ENCODE data around the gene ABCE1. TPM values are rescaled to one million over a fixed set of nuclear protein-coding genes. Genes with fewer than 3 reads are reported as not detected.
"Not testable (repeated sequence)": the region's sequence is repeated elsewhere in the genome, so short reads cannot be mapped to it uniquely, and the experiment has no call there.

The ABCE1 gene
- total RNA-seq, 1 donor from 2014 or later, result 97.6 TPM

GRCh38 chr4:145131848-145132247 is 33.7 kb downstream of the ABCE1 start:
- TF ChIP-seq, protein P1, sequence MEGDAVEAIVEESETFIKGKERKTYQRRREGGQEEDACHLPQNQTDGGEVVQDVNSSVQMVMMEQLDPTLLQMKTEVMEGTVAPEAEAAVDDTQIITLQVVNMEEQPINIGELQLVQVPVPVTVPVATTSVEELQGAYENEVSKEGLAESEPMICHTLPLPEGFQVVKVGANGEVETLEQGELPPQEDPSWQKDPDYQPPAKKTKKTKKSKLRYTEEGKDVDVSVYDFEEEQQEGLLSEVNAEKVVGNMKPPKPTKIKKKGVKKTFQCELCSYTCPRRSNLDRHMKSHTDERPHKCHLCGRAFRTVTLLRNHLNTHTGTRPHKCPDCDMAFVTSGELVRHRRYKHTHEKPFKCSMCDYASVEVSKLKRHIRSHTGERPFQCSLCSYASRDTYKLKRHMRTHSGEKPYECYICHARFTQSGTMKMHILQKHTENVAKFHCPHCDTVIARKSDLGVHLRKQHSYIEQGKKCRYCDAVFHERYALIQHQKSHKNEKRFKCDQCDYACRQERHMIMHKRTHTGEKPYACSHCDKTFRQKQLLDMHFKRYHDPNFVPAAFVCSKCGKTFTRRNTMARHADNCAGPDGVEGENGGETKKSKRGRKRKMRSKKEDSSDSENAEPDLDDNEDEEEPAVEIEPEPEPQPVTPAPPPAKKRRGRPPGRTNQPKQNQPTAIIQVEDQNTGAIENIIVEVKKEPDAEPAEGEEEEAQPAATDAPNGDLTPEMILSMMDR (IDR thresholded peaks at IDR 0.05; ENCODE audit: insufficient read depth, low read length, poor library complexity, severe bottlenecking), result no peak
- Histone ChIP-seq H3K4me3 (ENCODE audit: low read depth, low read length) (no peak overlapping the region), H3K27me3 (ENCODE audit: control insufficient read depth, insufficient read depth, low read length) (no peaks in the 10 kb centered on the region), H3K36me3 (ENCODE audit: control insufficient read depth, insufficient read depth, low read length) (no peaks in the 10 kb centered on the region)
- DNase-seq (ENCODE audit: low read depth), result no peak

DNA sequence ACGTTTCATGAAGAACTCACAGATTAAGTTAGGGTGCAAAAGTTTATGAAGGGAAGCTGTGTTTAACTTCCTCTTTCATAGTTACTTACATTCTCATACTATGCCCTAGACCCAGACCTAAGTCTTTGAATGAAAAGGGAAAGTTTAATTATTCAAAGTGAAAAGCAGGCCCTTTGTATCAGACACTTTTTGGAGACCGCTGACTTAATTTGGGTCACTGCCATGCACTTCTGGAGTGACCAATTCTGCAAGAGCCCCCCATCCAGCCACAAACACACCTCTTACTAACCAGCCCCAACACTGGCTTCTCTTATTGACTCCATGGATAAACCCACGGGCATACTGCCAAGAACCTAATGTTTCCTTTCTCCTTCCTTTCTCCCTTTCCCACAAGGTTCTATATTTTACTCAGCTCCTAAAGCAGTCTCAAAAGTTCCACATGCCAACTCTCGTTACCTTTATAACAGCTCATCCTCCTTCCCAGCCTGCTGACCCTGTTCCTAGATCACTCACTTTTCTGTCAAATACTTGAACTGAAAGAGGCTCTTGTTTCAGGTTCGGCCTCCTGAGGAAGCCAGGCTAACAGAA is 34.5 kb downstream of the ABCE1 start:
- Histone ChIP-seq H3K27me3 (ENCODE audit: control insufficient read depth, insufficient read depth, low read length) (no peaks in the 10 kb centered on the region), H3K4me3 (ENCODE audit: low read depth, low read length) (no peak overlapping the region), H3K36me3 (ENCODE audit: control insufficient read depth, insufficient read depth, low read length) (no peaks in the 10 kb centered on the region)
- no peak for DNase-seq (ENCODE audit: low read depth)
- TF ChIP-seq, protein P1 (IDR thresholded peaks at IDR 0.05; ENCODE audit: insufficient read depth, low read length, poor library complexity, severe bottlenecking), result no peak

- not testable (repeated sequence) for H3K27me3 ChIP-seq (ENCODE audit: control insufficient read depth, insufficient read depth, low read length); DNase-seq (ENCODE audit: low read depth); H3K36me3 ChIP-seq (ENCODE audit: control insufficient read depth, insufficient read depth, low read length)
Measured at GRCh38 chr4:145136219-145136618, 38.1 kb downstream of the ABCE1 start.

GRCh38 chr4:145148980-145149379 is 50.9 kb downstream of the ABCE1 start:
- DNase-seq (ENCODE audit: low read depth), result no peak
- no peaks in the 10 kb centered on the region for H3K27me3 ChIP-seq (ENCODE audit: control insufficient read depth, insufficient read depth, low read length)
- peaks cover 2% of the 10 kb centered on the region for H3K36me3 ChIP-seq (ENCODE audit: control insufficient read depth, insufficient read depth, low read length)
- no peak overlapping the region for H3K4me3 ChIP-seq (ENCODE audit: low read depth, low read length)
- TF ChIP-seq, protein P1 (IDR thresholded peaks at IDR 0.05; ENCODE audit: insufficient read depth, low read length, poor library complexity, severe bottlenecking), result no peak

More at GRCh38 chr4:145136219-145136618, 38.1 kb downstream of the ABCE1 start:
- H3K4me3 ChIP-seq (ENCODE audit: low read depth, low read length), result not testable (repeated sequence)

DNA sequence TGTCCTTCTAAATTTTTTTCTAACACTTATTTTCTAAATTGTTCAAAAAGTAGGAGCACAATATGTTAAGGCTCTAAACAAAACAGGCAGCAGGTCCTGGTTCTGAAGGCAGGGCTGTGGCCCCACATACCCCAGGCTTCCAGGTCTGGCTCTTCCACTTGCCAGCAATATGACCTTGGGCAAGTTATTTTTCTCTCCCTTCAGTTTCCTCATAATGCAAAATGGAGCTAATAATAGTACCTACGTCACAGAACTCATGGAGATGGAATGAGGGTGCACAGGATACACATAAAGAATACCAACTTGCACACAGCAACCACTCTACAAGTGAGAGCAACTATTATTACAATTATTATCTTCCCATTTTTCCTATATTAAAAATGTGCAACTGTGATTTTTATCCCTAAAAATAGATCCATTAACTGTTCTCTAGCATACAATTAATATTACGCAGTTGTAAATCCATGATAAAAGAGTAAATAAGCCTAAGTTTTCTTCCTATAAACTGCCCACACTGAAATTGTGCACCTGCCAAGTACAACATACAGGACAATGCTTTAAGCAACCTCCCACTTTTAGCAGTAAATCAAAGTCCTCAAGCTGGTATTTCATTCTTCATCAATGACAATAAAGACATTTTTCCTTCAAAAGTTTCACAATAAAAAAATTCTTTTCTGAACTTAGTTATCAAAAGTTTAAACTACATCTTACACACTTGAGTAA is 55.2 kb downstream of the ABCE1 start:
- Histone ChIP-seq H3K36me3 (ENCODE audit: control insufficient read depth, insufficient read depth, low read length) (no peaks in the 10 kb centered on the region), H3K4me3 (ENCODE audit: low read depth, low read length) (no peak overlapping the region), H3K27me3 (ENCODE audit: control insufficient read depth, insufficient read depth, low read length) (no peaks in the 10 kb centered on the region)
- TF ChIP-seq, protein P1 (IDR thresholded peaks at IDR 0.05; ENCODE audit: insufficient read depth, low read length, poor library complexity, severe bottlenecking), result no peak
- no peak for DNase-seq (ENCODE audit: low read depth)

- TF ChIP-seq, protein P1 (IDR thresholded peaks at IDR 0.05; ENCODE audit: insufficient read depth, low read length, poor library complexity, severe bottlenecking), result no peak
- Histone ChIP-seq H3K36me3 (ENCODE audit: control insufficient read depth, insufficient read depth, low read length) (no peaks in the 10 kb centered on the region), H3K4me3 (ENCODE audit: low read depth, low read length) (no peak overlapping the region), H3K27me3 (ENCODE audit: control insufficient read depth, insufficient read depth, low read length) (no peaks in the 10 kb centered on the region)
- no peak for DNase-seq (ENCODE audit: low read depth)
Measured at GRCh38 chr4:145153904-145154298, 55.8 kb downstream of the ABCE1 start.

All from kidney epithelial cell (primary cell).